Activated CD4-positive, alpha-beta T cell treated with anti-CD3 and anti-CD28 coated beads for 24 hours (primary cell): ENCODE measurements around the gene DNAJA1.
A peak's percentile ranks its signal among the peaks of the same experiment; 100 is the strongest.

Experiments used
- DNase-seq, 2 donors: peaks; one replicate each; pipeline ENCODE4 v3.0.0-alpha.2; 2020; ENCODE audit warnings: low read depth in 2 of 2

The DNAJA1 gene

DNA sequence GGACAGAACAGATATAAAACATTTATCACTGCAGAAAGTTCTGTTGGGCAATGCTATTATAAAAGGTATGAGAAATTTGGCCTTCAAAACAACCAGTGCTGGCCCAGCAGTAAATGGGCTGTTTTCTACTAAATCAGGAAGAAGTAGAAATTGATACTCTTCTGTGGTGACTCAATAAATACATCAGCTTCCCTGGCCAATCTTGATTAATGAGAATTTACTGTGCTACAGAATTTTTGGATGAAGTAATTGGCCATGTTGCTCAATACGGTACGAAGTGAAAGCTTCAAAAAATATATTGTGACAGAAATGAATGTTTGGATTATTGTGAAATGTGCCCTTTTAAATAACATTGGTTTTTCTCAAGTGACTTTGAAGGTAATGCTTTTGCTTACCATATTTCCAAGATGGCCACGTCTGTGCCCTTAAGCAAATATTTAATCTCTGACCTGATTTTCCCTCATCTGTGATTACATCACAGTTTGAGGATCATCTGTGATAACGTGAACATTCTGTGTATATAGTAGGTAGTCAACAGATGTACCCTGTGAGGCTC is 4.2 kb downstream of the DNAJA1 start:
- no peak for DNase-seq

DNA sequence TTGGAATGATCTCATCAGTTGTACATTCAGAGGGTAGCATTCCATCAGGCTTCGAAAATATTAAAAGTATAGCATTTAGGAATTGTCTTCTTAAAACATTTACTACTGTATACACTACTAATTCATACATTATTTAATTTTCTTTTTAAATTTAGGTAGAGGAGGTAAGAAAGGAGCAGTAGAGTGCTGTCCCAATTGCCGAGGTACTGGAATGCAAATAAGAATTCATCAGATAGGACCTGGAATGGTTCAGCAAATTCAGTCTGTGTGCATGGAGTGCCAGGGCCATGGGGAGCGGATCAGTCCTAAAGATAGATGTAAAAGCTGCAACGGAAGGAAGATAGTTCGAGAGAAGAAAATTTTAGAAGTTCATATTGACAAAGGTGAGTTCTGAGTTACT is 5.2 kb downstream of the DNAJA1 start:
- no peak for DNase-seq

DNA sequence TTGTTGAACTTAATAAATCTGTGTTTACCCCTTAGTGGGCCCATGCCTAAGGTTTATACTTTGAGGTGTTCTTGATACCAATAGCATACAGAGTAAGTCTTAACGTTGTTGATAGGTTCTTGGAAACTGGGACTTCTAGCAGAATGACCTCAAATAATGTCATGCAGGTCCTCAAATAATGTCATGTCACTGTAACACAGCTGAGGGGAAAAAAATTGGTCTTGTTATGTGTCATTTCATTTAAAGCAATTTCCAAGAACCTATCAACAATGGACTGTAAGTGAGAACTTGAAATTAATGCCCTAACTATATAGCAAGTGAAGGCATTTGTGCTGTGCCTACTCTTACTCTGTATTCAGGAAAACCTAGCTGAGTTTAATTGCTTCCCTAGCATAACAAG is 7.2 kb downstream of the DNAJA1 start:
- no peak for DNase-seq

DNA sequence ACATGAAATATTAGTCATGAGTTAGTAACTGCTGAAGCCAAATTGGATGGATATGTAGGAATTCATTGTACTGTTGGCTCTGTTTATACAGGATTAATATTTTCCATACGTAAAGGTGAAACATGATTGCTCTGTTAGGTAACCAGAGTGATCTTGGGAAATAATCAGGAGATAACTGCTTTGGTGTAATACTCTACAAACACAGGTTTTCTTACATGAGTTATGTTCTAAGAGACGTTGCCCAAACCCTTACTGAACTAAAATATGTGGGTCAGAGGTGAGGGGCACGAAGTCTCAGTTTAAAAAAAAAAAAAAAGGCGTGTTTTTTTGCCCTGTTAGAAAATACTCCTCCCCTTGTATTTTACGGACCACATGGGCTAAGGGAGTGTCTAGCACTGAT is 7.8 kb downstream of the DNAJA1 start:
- no peak for DNase-seq

DNA sequence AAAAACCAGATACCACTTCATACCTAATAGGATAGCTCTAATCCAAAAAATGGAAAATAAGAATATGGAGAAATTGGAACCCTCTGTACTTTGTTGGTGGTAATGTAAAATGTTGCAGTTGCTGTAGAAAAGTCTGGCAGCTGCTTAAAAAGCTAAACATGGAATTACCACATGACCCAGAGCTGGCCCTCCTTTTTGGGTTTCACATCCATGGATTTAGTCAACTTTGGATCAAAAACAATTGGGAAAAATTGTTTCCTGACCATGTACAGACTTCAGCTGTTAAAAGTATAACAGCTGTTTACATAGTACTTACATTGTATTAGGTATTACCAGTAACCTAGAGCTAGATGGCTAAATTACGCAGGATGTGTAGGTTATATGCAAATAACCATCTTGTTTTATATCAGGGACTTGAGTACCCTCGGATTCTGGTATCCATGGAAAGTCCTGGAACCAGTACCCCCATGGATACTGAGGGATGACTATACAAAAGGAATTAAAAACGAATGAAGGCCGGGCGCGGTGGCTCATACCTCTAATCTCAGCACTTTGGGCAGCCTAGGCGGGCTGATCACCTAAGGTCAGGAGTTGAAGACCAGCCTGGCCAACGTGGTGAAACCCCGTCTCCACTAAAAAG is 15.8 kb downstream of the DNAJA1 start:
- no peak for DNase-seq

DNA sequence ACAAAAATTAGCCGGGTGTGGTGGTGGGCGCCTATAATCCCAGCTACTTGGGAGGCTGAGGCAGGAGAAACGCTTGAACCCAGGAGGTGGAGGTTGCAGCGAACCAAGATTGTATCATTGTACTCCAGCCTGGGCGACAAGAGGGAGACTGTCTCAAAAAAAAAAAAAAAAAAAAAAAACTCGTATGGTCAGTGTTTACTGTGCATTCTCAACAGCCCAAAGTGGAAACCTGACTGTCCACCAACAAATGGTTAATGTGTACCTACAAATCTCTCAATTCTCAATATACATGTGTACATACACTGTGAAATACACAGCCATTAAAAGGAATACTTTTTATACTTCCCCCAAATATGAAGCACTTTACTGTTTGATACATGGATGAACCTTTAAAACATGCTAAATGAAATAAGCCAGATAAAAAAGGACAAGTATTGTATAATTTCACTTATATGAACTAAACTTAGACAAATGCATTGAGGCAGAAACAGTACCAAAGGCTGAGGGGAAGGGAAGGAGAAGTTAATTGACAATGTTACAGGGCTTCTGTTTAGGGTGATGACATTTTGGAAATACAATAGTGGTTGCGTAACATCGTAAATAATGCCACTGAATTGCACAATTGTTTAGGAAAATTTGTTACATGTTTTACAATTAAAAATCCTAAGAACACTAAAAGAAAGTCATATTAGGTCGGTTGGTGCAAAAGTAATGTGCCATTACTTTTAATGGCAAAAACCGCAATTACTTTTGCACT is 16.5 kb downstream of the DNAJA1 start:
- no peak for DNase-seq

DNA sequence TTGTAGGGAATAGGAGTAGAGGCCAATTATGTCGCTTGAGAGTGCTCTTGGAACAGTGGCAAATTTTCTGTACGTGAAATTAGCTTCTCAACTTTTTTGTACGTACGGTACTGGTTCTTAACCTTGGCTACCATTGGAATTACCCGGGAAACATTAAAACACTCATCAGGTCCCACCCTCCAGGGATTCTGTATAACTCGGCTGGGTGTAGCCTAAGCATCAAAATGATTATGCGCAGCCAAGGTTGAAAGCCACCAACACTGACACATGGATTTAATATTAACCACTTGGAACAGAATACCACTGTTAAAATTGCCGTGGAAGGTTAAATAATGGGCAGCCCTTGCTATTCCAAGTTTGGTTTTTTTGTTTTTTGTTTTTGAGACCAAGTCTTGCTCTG is 17.4 kb downstream of the DNAJA1 start:
- DNase-seq, result no peak

DNA sequence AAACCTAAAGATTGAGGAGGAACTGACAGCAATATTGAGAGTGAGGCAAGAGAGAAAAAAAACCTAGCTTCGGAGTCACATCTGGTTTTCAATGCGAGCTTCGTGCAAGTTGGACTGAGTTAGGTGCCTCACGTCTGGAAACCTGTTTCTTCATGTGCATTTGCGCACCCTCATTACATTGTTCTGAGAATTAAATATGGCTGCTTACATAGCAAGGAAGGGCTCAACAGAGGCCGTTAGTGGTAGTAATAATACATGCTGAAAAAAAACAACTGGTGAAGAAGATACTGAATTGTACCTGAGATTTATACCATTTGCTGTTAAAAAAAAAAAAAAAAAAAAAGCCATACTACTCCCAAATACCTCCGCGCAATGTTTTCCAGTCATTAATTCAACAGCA is 18.6 kb downstream of the DNAJA1 start:
- DNase-seq, result no peak

DNA sequence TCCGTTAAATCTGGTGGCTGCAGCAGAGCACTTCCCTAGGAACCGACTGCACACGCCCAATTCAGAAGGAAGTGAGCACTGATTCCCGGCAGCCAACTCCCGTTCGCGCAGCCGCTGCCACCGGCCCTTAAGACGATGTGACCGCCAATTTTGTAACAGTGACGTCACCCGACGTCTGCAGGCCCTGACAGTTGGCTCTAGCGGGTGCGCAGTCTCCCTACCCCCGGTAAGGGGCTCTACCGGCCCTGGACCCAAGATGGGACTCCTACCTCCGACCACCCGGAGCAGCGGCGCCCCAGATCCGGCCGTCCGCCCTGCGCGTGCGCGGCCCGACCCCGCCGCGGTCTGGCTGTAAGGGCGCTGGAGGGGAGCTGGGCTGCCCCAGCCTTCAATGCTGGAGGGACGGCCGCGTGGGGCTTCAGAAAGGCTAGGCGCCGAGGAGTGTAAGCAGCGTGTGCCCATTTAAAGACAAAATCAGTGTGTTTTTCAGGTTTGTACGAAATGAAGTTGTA is 19.1 kb downstream of the DNAJA1 start:
- peak; percentile 39 to 44 for DNase-seq

DNA sequence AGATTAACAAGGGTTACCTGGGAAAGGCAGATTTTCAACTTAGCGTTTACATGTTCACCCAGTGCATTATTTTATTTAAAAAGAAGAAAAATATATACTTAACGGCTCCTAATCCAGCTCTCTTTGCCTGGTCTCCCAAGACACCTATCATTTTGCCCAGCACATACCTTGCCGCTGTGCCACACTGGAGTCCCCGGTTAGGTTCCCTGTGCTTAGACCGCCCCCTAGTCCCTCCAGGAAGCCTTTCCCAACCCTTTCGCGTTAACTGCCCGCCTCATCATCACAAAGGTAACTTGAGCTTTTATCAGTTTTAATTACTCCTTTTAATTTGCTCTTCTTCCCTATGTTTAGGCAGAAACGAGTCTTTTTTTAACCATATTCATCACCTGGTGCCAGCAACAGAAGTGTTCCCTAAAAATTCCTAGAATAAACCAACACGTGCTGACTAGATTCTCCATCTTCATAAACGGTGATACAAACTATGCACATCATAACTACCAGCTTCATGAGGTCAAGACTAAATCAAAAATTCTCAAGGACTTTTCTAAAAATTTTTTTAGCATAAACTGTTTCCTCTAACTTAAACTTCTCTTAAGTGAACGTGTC is 19.7 kb downstream of the DNAJA1 start:
- no peak for DNase-seq

DNA sequence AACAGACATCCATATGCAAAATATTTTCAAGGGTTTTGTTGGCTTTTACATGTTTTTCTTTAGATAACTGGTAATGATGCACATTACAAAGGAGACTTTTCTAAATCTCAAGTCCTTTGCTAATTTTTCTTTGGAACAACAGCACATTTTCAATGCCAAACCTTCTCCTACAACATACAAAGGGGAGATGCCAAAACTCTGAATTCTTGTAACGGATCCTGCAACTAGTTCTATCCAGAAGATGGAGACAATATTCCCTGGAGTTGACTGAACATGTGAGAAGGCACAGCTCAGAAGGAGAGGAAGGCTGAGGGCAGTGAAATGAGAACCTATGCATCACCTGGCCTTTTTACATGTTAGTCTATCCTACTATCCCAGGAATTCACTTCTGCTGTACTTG is 21.0 kb downstream of the DNAJA1 start:
- no peak for DNase-seq

DNA sequence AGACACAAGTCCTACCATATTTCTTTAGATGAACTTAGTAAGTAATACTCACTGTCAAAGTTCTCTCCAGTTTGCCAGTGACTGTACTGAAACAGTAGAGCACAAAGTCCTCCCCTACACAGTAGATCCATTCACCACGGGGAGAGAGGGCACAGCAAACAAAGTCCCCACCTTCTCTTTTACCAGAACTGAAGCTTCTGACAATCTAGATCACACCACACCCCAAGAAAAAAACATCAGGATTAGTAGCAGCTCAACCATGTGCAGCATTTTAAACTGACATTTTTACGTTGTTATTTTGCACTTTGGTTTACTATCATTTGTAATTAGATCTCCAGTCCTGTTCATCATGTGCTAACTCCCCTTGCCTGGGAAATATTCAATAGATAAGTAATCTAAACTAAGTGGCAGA is 23.0 kb downstream of the DNAJA1 start:
- DNase-seq, result no peak

DNA sequence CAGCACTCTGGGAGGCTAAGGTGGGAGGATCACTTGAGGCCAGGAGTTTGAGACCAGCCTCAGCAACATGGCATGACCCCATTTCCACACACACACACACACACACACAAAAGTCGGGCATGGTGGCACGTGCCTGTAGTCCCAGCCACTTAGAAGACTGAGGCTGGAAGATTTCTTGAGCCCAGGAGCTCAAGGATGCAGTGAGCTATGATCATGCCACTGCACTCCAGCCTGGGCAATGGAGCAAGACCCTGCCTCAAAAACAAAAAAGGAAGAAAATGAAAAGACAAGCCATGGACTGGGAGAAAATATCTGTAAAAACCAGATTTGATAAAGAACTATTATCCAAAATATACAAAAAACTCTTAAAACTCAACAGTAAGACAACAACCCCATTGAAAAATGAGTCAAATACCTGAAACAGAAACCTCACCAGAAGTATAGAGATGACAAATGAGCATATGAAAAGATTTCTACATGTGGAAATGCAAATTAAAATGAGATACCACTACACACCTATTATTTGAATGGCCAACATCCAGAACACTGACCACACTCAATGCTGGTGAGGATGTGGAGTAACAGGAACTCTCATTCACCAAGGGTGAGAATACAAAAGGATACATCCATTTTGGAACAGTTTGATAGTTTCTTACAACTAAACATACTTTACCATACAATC is 24.7 kb downstream of the DNAJA1 start:
- DNase-seq, result no peak

DNA sequence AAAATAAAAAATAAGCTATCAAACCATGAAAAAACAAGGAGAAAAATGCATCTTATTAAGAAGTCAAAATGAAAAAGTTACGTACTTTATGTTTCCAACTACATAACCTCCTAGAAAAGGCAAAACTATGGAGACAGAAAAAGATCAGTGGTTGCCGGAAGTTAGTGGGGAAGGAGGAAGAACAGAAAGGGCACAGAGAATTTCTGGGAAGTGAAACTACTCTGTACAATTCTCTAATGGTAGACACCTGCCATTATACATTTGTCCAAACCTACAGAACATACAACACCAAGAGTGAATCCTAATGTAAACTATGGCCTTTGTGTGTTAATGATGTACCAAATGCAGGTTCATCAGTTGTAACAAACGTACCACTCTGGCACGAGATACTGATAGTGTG is 26.1 kb downstream of the DNAJA1 start:
- DNase-seq, result no peak

DNA sequence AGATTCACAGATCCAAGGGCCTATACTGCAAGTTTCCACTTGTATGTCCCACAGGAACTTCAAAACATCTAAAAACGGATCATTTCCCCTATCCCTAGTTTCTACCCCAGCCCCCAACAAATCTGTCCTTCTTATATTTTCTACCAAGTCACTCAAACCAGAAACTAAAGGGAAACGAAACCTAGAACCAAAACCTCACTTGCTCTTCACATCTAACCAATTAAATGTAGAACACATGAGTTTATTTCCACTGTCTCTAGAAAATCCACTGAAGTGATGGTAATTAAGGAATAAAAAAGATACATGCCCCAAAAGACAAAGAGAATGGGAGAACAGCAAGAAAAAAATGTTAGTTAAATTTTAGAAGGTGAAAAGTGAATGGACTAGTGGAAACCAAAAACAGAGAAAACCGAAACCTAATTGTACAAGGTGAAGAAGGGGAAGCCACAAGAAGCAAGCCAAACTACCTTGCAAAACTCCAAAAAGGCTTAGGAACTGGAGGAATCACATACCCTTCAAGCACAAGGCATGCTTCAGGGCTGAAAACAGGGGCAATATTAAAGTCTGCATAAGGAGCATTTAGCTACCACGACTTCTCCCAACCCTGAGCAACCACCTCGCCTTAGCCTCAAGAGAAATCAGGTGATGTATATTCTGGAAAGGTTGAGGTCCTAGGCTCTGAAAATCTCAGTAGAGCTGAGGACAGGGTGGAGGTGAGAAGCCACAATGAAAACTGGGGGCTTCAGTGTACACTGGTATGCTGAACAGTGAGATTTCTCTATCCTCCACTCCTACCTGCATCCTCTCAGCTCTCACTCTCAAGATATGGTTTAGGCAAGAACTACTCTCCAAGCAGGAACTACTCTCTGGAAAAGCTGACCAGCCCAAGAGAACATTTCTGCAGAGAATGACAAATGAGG is 40.3 kb downstream of the DNAJA1 start:
- DNase-seq, result no peak

DNA sequence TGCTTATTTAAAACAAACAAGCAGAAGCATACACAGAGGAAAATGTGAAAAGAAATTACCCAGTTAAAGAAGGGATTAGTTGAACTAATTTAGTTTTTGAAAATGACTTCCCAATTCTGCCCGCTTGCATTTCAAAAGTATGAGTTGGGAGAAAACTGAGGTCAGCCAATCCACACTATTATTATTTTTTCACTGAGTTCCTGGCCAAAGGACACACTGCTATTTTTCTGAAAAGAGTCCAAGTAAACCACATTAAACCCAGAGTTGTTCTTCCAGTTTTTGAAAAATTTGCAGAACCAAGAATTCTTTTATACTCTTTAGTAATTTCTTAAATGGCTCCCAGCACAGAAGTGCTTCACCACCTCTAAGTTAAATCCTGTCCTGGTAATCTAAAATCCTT is 43.9 kb downstream of the DNAJA1 start:
- DNase-seq, result no peak

DNA sequence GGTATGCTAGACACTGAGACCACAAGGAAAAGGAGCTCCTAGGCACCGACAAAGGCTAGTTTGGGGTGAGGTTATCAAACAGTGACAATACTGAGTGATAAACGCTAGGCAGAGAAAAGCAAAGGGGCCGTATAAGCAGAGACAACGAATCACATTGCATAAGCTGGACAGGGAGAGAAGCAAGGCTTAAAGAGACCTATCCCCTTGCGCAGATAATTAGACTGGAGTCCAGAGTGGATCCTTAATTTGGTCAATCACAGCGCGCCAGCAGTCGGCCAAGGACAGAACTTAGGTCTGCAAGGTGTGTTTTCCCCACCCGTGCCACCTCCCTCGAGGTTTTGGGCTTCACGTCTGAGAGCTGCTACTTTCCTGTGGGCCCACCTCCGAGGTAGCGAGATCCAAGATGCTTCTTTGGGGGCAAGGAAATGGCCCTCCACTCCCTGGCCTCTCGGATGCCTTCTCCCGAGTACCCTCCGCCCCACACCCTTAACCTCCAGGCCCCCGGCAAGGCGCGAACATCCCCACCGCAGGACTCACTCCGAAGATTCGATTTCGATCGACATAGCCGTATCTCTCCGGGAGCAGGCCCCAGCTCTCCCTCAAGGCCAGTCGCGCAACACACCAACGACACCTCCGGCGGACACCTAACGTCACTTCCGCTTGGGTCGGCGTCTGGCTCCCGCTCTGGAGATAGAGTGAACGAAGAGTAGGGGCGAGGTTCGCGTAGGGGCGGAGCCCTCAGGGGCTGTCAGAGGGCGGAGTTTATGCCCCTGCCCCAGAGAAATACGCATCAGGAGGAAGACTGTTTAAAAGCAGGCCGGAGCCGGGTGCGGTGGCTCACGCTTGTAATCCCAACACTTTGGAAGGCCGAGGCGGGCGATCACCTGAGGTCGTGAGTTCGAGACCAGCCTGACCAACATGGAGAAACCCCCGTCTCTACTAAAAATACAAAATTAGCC is 51.3 kb downstream of the DNAJA1 start, which contains the start of gene SMU1:
Gene SMU1 (minus strand): TSS at position 629 of the 959 bp plus-strand sequence. CDS start 66 bp downstream, at position 563.
- peak; percentile 91 for DNase-seq

DNA sequence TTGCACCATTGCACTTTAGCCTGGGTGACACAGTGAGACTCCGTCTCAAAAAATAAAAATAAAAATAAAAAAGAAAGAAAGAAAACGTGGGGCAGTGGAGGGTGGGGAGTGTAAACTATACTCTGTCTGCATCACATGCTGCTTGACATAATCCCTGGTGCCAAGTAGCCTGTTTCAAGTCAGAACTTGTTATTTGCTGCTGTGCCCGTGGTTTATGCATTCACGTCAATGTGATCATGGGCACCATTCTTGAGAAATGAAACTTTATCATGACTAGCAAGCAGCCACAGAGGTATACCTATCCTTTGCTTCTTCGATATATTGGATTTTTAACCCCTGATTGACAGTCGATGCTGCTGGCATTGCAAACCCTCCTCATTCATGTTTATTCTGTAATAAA is 55.5 kb downstream of the DNAJA1 start:
- DNase-seq, result no peak

DNA sequence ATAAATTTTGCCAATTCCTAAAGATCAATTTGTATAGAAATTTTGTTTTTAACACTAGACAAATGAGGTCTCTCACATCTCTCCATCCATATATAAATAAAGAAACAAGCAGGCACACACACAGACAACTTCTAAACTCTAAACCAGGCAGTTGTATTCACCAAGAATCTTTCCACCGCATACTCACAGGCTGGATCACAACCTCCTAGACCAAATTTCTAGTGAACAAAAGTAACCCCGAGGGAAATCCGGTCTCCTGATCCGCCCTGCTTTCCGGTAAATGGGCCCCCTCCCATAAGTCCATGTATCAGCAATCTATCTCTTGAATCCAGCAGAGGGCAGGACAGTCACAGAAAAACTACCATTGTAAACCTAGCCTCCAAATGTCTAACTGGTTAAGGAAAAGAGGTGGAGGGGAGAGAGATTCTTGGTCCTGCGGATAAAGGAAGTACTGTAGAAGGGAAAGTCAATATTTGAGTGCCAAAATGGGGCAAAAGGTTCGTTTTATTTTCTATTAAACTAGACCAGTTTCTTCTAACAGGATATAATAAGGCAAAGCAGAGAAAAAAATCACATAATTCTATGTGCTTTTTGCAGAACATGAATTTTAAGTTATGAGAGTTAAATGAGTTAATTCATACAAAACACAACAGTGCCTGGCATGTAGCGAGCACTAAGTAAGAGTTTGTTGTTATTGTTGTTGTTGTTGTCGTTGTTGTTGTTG is 56.2 kb downstream of the DNAJA1 start:
- peak; percentile 21 to 48 for DNase-seq
